Activated B cell treated with CpG ODN at 0.5 μM for 24 hours (primary cell): ENCODE measurements around the gene NKD2. TPM values are rescaled to one million over a fixed set of nuclear protein-coding genes. Genes with fewer than 3 reads are reported as not detected.

ENCODE experiments used
- ATAC-seq: fragments of 200-7000 bp; cut with Tn5 transposase; one replicate; pipeline ENCODE4 v1.10.0; 2021; ENCODE audit warnings: low read depth, mild to moderate bottlenecking, moderate library complexity
- CTCF ChIA-PET: fragments of 350-600 bp; sonication (Branson Sonifier 250); formaldehyde crosslinking; loops from one replicate; lab custom pipeline; 2021; ENCODE audit warnings: antibody characterized with exemption; lab: Charles Lee
- POLR2A ChIA-PET: fragments of 350-600 bp; sonication (Branson Sonifier 250); formaldehyde crosslinking; loops from one replicate; lab custom pipeline; 2021; ENCODE audit warnings: antibody characterized with exemption; lab: Charles Lee
- DNase-seq: peaks from one replicate; pipeline ENCODE4 v3.0.0; 2022
- H3K27ac Mint-ChIP-seq: one replicate; pipeline ENCODE4 v1.8.0; 2020; ENCODE audit warnings: mixed read lengths
- H3K27me3 Mint-ChIP-seq: one replicate; pipeline ENCODE4 v1.8.0; 2021; ENCODE audit warnings: mixed read lengths
- H3K36me3 Mint-ChIP-seq: one replicate; pipeline ENCODE4 v1.8.0; 2021; ENCODE audit warnings: low read depth, mixed read lengths
- H3K4me1 Mint-ChIP-seq: one replicate; pipeline ENCODE4 v1.8.0; 2021; ENCODE audit warnings: mixed read lengths
- H3K4me3 Mint-ChIP-seq: one replicate; pipeline ENCODE4 v1.8.0; 2020; ENCODE audit warnings: mild to moderate bottlenecking, mixed read lengths
- H3K9me3 Mint-ChIP-seq: one replicate; pipeline ENCODE4 v1.8.0; 2020; ENCODE audit warnings: mixed read lengths
- CTCF ChIP-seq: fragments of 200-600 bp; IDR thresholded peaks from one replicate; pipeline ENCODE4 v1.8.0; 2022; ENCODE audit warnings: antibody characterized with exemption, mild to moderate bottlenecking
- intact Hi-C: fragments of 100-400 bp; cut with micrococcal nuclease; formaldehyde crosslinking; loops from one replicate; pipeline ENCODE4 v1.15.1; 2024
- total RNA-seq: library from RNA; stranded (reverse); gene quantifications from 2 replicates; pipeline ENCODE4 v1.2.3, GENCODE V29; 2022

NKD2 gene
- total RNA-seq, 1 donor from 2014 or later, result 0.16 TPM

GRCh38 chr5:1033178-1033577 is 24.6 kb downstream of the NKD2 start:
- no peaks in the 10 kb centered on the region for H3K36me3 Mint-ChIP-seq
- H3K9me3 Mint-ChIP-seq, result no peaks in the 10 kb centered on the region
- ChIA-PET CTCF (no interaction called here), POLR2A (no interaction called here)
- H3K27me3 Mint-ChIP-seq, result peaks cover 8% of the 10 kb centered on the region
- intact Hi-C loops, result no loop called here
- DNase-seq (no peak), ATAC-seq (no peak)
- H3K4me1 Mint-ChIP-seq, result no peaks in the 10 kb centered on the region
- no peak for TF ChIP-seq CTCF
- no peak overlapping the region for H3K4me3 Mint-ChIP-seq
- H3K27ac Mint-ChIP-seq, result no peak overlapping the region

GRCh38 chr5:1033606-1034420 is 25.2 kb downstream of the NKD2 start:
- DNase-seq (no peak), ATAC-seq (no peak)
- H3K4me1 Mint-ChIP-seq, result no peaks in the 10 kb centered on the region
- no peaks in the 10 kb centered on the region for H3K9me3 Mint-ChIP-seq
- POLR2A ChIA-PET, result no interaction called here
- H3K27me3 Mint-ChIP-seq, result peaks cover 5% of the 10 kb centered on the region
- no peak overlapping the region for H3K4me3 Mint-ChIP-seq
- CTCF ChIA-PET, result no interaction called here
- intact Hi-C loops, result no loop called here
- H3K36me3 Mint-ChIP-seq, result no peaks in the 10 kb centered on the region
- no peak for TF ChIP-seq CTCF
- H3K27ac Mint-ChIP-seq, result no peak overlapping the region

GRCh38 chr5:1034421-1034905 is 25.9 kb downstream of the NKD2 start:
- H3K27ac Mint-ChIP-seq, result no peak overlapping the region
- no peaks in the 10 kb centered on the region for H3K4me1 Mint-ChIP-seq
- DNase-seq, result no peak
- no peak overlapping the region for H3K4me3 Mint-ChIP-seq
- no peak for TF ChIP-seq CTCF
- no peaks in the 10 kb centered on the region for H3K36me3 Mint-ChIP-seq
- intact Hi-C loops, result no loop called here
- ChIA-PET CTCF (no interaction called here), POLR2A (no interaction called here)
- ATAC-seq, result no peak
- H3K9me3 Mint-ChIP-seq, result no peaks in the 10 kb centered on the region
- peaks cover 5% of the 10 kb centered on the region for H3K27me3 Mint-ChIP-seq

GRCh38 chr5:1034986-1035385 is 26.4 kb downstream of the NKD2 start:
- Mint-ChIP-seq H3K27ac (no peak overlapping the region), H3K36me3 (no peaks in the 10 kb centered on the region), H3K9me3 (no peaks in the 10 kb centered on the region), H3K27me3 (peaks cover 5% of the 10 kb centered on the region), H3K4me3 (no peak overlapping the region), H3K4me1 (no peaks in the 10 kb centered on the region)
- intact Hi-C loops, result no loop called here
- ATAC-seq, result no peak
- no peak for DNase-seq
- no peak for TF ChIP-seq CTCF
- ChIA-PET POLR2A (interaction anchor here (0.6 to 0.7 kb wide), 2 partner anchors 106 to 369 kb away, joined by 3 read pairs; no protein-coding TSS in a partner anchor), CTCF (no interaction called here)
